Parathyroid adenoma (tissue), 2 donors: Measurements from ENCODE around the gene TTF2.

Experiments
- H2AFZ ChIP-seq: fragments of 300-600 bp; sonication (generic); one replicate; pipeline ENCODE4 v1.7.0; 2017; ENCODE audit warnings: antibody characterized with exemption, mild to moderate bottlenecking
- H3K27ac ChIP-seq: fragments of 300-600 bp; sonication (generic); one replicate; pipeline ENCODE4 v1.7.0; 2017
- H3K27me3 ChIP-seq: fragments of 300-600 bp; sonication (generic); one replicate; pipeline ENCODE4 v1.7.0; 2017; ENCODE audit warnings: low read length; ENCODE audit not compliant: control insufficient read depth, insufficient read depth
- H3K36me3 ChIP-seq: fragments of 300-600 bp; sonication (generic); one replicate; pipeline ENCODE4 v1.7.0; 2017; ENCODE audit warnings: low read length; ENCODE audit not compliant: control insufficient read depth, insufficient read depth
- H3K4me1 ChIP-seq: fragments of 300-600 bp; sonication (generic); one replicate; pipeline ENCODE4 v1.7.0; 2017; ENCODE audit warnings: control low read depth
- H3K4me2 ChIP-seq: fragments of 300-600 bp; sonication (generic); one replicate; pipeline ENCODE4 v1.7.0; 2017; ENCODE audit warnings: low read length
- H3K4me3 ChIP-seq: fragments of 300-600 bp; sonication (generic); one replicate; pipeline ENCODE4 v1.7.0; 2017; ENCODE audit warnings: low read depth, low read length
- H3K79me2 ChIP-seq: fragments of 300-600 bp; sonication (generic); one replicate; pipeline ENCODE4 v1.7.0; 2017; ENCODE audit warnings: control low read depth
- H3K9ac ChIP-seq: fragments of 300-600 bp; sonication (generic); one replicate; pipeline ENCODE4 v1.7.0; 2017; ENCODE audit warnings: mild to moderate bottlenecking
- H3K9me3 ChIP-seq: fragments of 300-600 bp; sonication (generic); one replicate; pipeline ENCODE4 v1.7.0; 2017; ENCODE audit warnings: low read length; ENCODE audit not compliant: control insufficient read depth
- TF ChIP-seq, protein P1 (sequence below): fragments of 300-600 bp; sonication (generic); IDR thresholded peaks from one replicate; pipeline ENCODE4 v1.7.0; 2017; ENCODE audit warnings: antibody characterized with exemption, mild to moderate bottlenecking
- donor health status: primary hyperparathyroidism.

The TTF2 gene

DNA sequence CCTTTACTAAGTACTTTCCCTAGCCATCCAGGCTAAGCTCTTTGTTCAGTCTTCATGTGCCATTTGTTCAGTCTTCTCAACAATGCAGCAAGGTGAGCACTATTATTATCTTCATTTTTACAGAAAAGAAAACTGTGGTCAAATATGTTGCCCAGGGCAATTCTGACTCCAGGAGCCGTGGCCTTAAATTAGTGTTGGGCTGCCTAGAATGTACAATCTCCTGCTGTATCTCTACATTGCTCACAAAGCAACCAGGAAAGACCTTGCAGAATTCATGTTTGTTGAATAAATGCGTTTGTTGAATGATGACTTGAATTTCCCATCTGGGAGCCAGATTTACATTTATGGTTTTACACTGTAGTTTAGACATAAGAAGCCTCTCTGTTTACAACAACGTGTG, 44.4 kb upstream of the TTF2 start:
- TF ChIP-seq, protein P1, sequence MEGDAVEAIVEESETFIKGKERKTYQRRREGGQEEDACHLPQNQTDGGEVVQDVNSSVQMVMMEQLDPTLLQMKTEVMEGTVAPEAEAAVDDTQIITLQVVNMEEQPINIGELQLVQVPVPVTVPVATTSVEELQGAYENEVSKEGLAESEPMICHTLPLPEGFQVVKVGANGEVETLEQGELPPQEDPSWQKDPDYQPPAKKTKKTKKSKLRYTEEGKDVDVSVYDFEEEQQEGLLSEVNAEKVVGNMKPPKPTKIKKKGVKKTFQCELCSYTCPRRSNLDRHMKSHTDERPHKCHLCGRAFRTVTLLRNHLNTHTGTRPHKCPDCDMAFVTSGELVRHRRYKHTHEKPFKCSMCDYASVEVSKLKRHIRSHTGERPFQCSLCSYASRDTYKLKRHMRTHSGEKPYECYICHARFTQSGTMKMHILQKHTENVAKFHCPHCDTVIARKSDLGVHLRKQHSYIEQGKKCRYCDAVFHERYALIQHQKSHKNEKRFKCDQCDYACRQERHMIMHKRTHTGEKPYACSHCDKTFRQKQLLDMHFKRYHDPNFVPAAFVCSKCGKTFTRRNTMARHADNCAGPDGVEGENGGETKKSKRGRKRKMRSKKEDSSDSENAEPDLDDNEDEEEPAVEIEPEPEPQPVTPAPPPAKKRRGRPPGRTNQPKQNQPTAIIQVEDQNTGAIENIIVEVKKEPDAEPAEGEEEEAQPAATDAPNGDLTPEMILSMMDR = no peak
- H3K4me3 ChIP-seq = no peak overlapping the region
- H3K36me3 ChIP-seq = no peaks in the 10 kb centered on the region
- no peak overlapping the region for H3K9ac ChIP-seq
- H3K4me2 ChIP-seq = no peak overlapping the region
- H3K27ac ChIP-seq = no peak overlapping the region
- H3K79me2 ChIP-seq = no peaks in the 10 kb centered on the region
- no peaks in the 10 kb centered on the region for H3K4me1 ChIP-seq
- H3K9me3 ChIP-seq = no peaks in the 10 kb centered on the region
- H2AFZ ChIP-seq = no peak overlapping the region
- H3K27me3 ChIP-seq = no peaks in the 10 kb centered on the region

DNA sequence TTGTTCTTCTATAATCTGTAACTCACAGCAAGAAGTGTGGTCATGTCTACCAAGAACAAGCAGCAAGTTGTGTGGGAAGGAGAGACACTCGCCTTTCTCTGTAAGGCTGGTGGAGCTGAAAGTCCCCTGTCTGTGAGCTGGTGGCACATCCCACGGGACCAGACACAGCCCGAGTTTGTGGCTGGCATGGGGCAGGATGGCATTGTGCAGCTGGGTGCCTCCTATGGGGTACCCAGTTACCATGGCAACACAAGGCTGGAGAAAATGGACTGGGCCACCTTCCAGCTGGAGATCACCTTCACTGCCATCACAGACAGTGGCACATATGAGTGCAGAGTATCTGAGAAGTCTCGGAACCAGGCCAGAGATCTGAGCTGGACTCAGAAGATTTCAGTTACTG, 43.1 kb upstream of the TTF2 start:
- H3K9ac ChIP-seq = no peak overlapping the region
- no peak overlapping the region for H3K27ac ChIP-seq
- no peak overlapping the region for H3K4me2 ChIP-seq
- no peaks in the 10 kb centered on the region for H3K79me2 ChIP-seq
- H2AFZ ChIP-seq = no peak overlapping the region
- no peaks in the 10 kb centered on the region for H3K4me1 ChIP-seq
- no peak overlapping the region for H3K4me3 ChIP-seq
- H3K36me3 ChIP-seq = no peaks in the 10 kb centered on the region
- no peaks in the 10 kb centered on the region for H3K27me3 ChIP-seq
- TF ChIP-seq, protein P1 = no peak
- H3K9me3 ChIP-seq = no peaks in the 10 kb centered on the region

GRCh38 chr1:117017648-117018047, 42.5 kb upstream of the TTF2 start:
- H3K9ac ChIP-seq = no peak overlapping the region
- no peak overlapping the region for H3K4me3 ChIP-seq
- no peaks in the 10 kb centered on the region for H3K36me3 ChIP-seq
- no peaks in the 10 kb centered on the region for H3K9me3 ChIP-seq
- TF ChIP-seq, protein P1 = no peak
- no peaks in the 10 kb centered on the region for H3K27me3 ChIP-seq
- no peaks in the 10 kb centered on the region for H3K4me1 ChIP-seq
- H3K27ac ChIP-seq = no peak overlapping the region
- H3K79me2 ChIP-seq = no peaks in the 10 kb centered on the region
- no peak overlapping the region for H3K4me2 ChIP-seq
- no peak overlapping the region for H2AFZ ChIP-seq

DNA sequence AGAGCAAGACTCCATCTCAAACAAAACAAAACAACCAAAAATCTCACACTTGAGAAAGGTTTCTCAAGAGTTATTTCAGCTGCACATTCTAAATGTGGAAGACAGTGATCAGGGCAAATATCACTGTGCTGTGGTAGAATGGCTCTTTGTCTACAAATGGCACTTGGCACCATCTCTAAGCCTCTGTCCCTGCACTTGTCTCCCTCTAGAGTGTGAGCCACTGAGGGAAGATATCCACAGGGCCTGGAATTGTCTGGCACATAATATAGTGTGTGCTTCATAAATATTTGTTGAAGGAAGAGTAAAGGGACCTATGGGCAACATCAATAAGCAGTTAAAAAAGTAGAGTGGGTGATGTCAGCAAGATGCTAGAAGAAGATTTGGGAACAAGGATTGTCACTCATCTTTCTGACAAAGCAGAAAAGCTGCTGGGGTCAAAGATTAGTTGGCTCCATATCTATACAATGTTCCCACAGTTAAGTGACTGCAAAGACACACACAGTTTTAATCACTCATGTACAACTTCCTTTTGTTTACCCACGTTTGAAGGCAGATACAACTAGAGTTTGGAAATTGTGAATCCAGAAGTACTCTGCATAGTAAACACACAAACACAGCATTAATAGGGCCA, 39.5 kb upstream of the TTF2 start:
- H3K79me2 ChIP-seq = no peaks in the 10 kb centered on the region
- H3K27me3 ChIP-seq = no peaks in the 10 kb centered on the region
- H3K4me2 ChIP-seq = no peak overlapping the region
- no peak overlapping the region for H3K27ac ChIP-seq
- no peaks in the 10 kb centered on the region for H3K9me3 ChIP-seq
- no peaks in the 10 kb centered on the region for H3K4me1 ChIP-seq
- no peak overlapping the region for H3K4me3 ChIP-seq
- TF ChIP-seq, protein P1 = no peak
- no peak overlapping the region for H2AFZ ChIP-seq
- no peak overlapping the region for H3K9ac ChIP-seq
- no peaks in the 10 kb centered on the region for H3K36me3 ChIP-seq

GRCh38 chr1:117022114-117022513, 38.0 kb upstream of the TTF2 start:
- no peak overlapping the region for H3K27ac ChIP-seq
- no peaks in the 10 kb centered on the region for H3K4me1 ChIP-seq
- TF ChIP-seq, protein P1 = no peak
- H3K36me3 ChIP-seq = no peaks in the 10 kb centered on the region
- no peak overlapping the region for H3K9ac ChIP-seq
- H3K9me3 ChIP-seq = no peaks in the 10 kb centered on the region
- no peak overlapping the region for H2AFZ ChIP-seq
- H3K79me2 ChIP-seq = no peaks in the 10 kb centered on the region
- H3K4me3 ChIP-seq = no peak overlapping the region
- H3K4me2 ChIP-seq = no peak overlapping the region
- H3K27me3 ChIP-seq = no peaks in the 10 kb centered on the region
